Endothelial cell of umbilical vein (primary cell): ENCODE results near the gene CDX1. TPM values are rescaled to one million over a fixed set of nuclear protein-coding genes. Genes with fewer than 3 reads are reported as not detected.

Source experiments
- BruUV-seq: library from RNA; stranded (reverse); fragments of 400-500 nt; replicated peaks from 2 replicates; lab custom pipeline; 2021; lab: Mats Ljungman, UMichigan
- CTCF ChIA-PET: fragments of 300-600, 350-600 bp; sonication (Branson Sonifier 250); formaldehyde crosslinking; loops from one replicate; lab custom pipeline; 2021; ENCODE audit warnings: antibody characterized with exemption, inconsistent platforms; lab: Charles Lee
- POLR2A ChIA-PET: fragments of 300-600, 350-600 bp; sonication (Branson Sonifier 250); formaldehyde crosslinking; loops from one replicate; lab custom pipeline; 2021; ENCODE audit warnings: antibody characterized with exemption, inconsistent platforms; lab: Charles Lee
- DNase-seq: peaks from one replicate; pipeline ENCODE4 v3.0.0-alpha.2; 2011; ENCODE audit warnings: low read depth, low spot score
- FAIRE-seq: peaks from 2 replicates; lab custom pipeline; 2011; peaks lifted over from hg19 to GRCh38; lab: Jason Lieb, UNC
- H2AFZ ChIP-seq: 2 replicates; pipeline ENCODE4 v1.6.0; 2012; ENCODE audit warnings: low read depth, low read length, control low read depth, inconsistent platforms
- H3K27ac ChIP-seq: 2 replicates; pipeline ENCODE4 v1.5.1; 2011; ENCODE audit warnings: low read depth, mild to moderate bottlenecking, control low read depth, low read length, moderate library complexity; ENCODE audit not compliant: insufficient read depth
- H3K27me3 ChIP-seq, 2 experiments: 2 replicates each; pipeline versions ENCODE4 v1.6.0 to v1.6.1; 2011; ENCODE audit warnings: low read length in 2 of 2, mixed read lengths in 1 of 2; ENCODE audit not compliant: control insufficient read depth in 2 of 2, insufficient read depth in 2 of 2
- H3K36me3 ChIP-seq, 2 experiments: 2 replicates in 1 of 2; 3 replicates in 1 of 2; pipeline ENCODE4 v1.5.1; 2011; ENCODE audit warnings: low read length in 2 of 2, mild to moderate bottlenecking in 1 of 2, moderate library complexity in 1 of 2; ENCODE audit not compliant: control insufficient read depth in 2 of 2, insufficient read depth in 2 of 2; ENCODE audit errors: extremely low read depth in 1 of 2
- H3K4me1 ChIP-seq: 3 replicates; pipeline ENCODE4 v1.5.1; 2011; ENCODE audit warnings: mild to moderate bottlenecking, low read length; ENCODE audit not compliant: control insufficient read depth, insufficient read depth; ENCODE audit errors: extremely low read depth
- H3K4me2 ChIP-seq: 2 replicates; pipeline ENCODE4 v1.6.1; 2011; ENCODE audit warnings: low read length, control low read depth, mixed read lengths; ENCODE audit not compliant: insufficient read depth
- H3K4me3 ChIP-seq, 3 experiments: fragments of 200-600 bp in 1 of 3; sonication (generic), shearing (Covaris generic) in 1 of 3; replicated peaks in 1 of 3; 2 replicates each; pipeline ENCODE4 v1.5.1; 2011 to 2016; ENCODE audit warnings: control low read depth in 3 of 3, low read length in 3 of 3, mild to moderate bottlenecking in 2 of 3, inconsistent platforms in 1 of 3, low read depth in 1 of 3, moderate library complexity in 1 of 3; ENCODE audit not compliant: insufficient read depth in 1 of 3
- H3K79me2 ChIP-seq: 2 replicates; pipeline ENCODE4 v1.6.0; 2012; ENCODE audit warnings: low read length, inconsistent platforms; ENCODE audit not compliant: control insufficient read depth, insufficient read depth
- H3K9ac ChIP-seq: replicated peaks from 2 replicates; pipeline ENCODE3; 2011; ENCODE audit warnings: low read length, control low read depth; ENCODE audit not compliant: insufficient read depth; ENCODE audit errors: extremely low read depth
- H3K9me1 ChIP-seq: replicated peaks from 3 replicates; pipeline ENCODE4 v1.6.0; 2011; ENCODE audit warnings: mild to moderate bottlenecking, low read length; ENCODE audit not compliant: control insufficient read depth, insufficient read depth; ENCODE audit errors: extremely low read depth
- H3K9me3 ChIP-seq: replicated peaks from 2 replicates; pipeline ENCODE4 v1.5.1; 2012; ENCODE audit warnings: low read length, inconsistent platforms; ENCODE audit not compliant: control insufficient read depth, insufficient read depth
- H4K20me1 ChIP-seq: replicated peaks from 2 replicates; pipeline ENCODE3; 2011; ENCODE audit warnings: mild to moderate bottlenecking, low read length; ENCODE audit not compliant: control insufficient read depth, insufficient read depth; ENCODE audit errors: extremely low read depth
- CTCF ChIP-seq, 2 donors: IDR thresholded peaks; 1 replicate in 1 of 2; 2 replicates in 1 of 2; pipeline ENCODE4 v1.5.1; 2011; ENCODE audit warnings: low read length in 2 of 2, mild to moderate bottlenecking in 2 of 2, moderate library complexity in 2 of 2, control low read depth in 1 of 2, inconsistent platforms in 1 of 2, low read depth in 1 of 2; ENCODE audit not compliant: insufficient read depth in 1 of 2; ENCODE audit errors: extremely low read depth in 1 of 2
- EZH2 ChIP-seq: IDR thresholded peaks from 2 replicates; pipeline ENCODE4 v1.6.1; 2012; ENCODE audit warnings: borderline replicate concordance, low read depth, mild to moderate bottlenecking, moderate library complexity, low read length, inconsistent platforms; ENCODE audit not compliant: severe bottlenecking
- FOS ChIP-seq: IDR thresholded peaks from 2 replicates; pipeline ENCODE4 v1.6.1; 2011; ENCODE audit warnings: mild to moderate bottlenecking, low read length, moderate library complexity, borderline replicate concordance; ENCODE audit not compliant: insufficient read depth
- GATA2 ChIP-seq: IDR thresholded peaks from 2 replicates; pipeline ENCODE4 v1.7.0; 2011; ENCODE audit warnings: low read depth, mild to moderate bottlenecking, moderate library complexity, mixed read lengths, low read length; ENCODE audit not compliant: insufficient read length, insufficient read depth
- JUN ChIP-seq: IDR thresholded peaks from 2 replicates; pipeline ENCODE4 v1.6.1; 2011; ENCODE audit warnings: borderline replicate concordance, low read depth; ENCODE audit not compliant: insufficient read length, insufficient read depth
- MAX ChIP-seq: IDR thresholded peaks from 2 replicates; pipeline ENCODE4 v1.6.1; 2011; ENCODE audit not compliant: insufficient read depth, insufficient read length
- MYC ChIP-seq: IDR thresholded peaks from one replicate; pipeline ENCODE4 v1.6.1; 2011; ENCODE audit warnings: mild to moderate bottlenecking, low read depth, low read length
- POLR2A ChIP-seq: IDR thresholded peaks from 2 replicates; pipeline ENCODE4 v1.6.1; 2012; ENCODE audit warnings: low read depth, mild to moderate bottlenecking, control low read depth, low read length
- POLR2AphosphoS5 ChIP-seq: IDR thresholded peaks from 2 replicates; pipeline ENCODE4 v1.6.1; 2012; ENCODE audit warnings: low read depth, mild to moderate bottlenecking, control low read depth, low read length, moderate library complexity; ENCODE audit not compliant: insufficient read depth
- dilution Hi-C: fragments of 300-500 bp; cut with MboI; formaldehyde crosslinking; loops from one replicate; pipeline ENCODE4 v1.15.0; 2019; ENCODE audit warnings: low sequenced_read_pairs; ENCODE audit not compliant: extremely low pct_ligation_motif_present
- intact Hi-C: fragments of 100-400 bp; cut with micrococcal nuclease; formaldehyde crosslinking; loops from one replicate; pipeline ENCODE4 v1.10.0; 2022
- polyA plus RNA-seq, 4 experiments: library from polyadenylated mRNA; depleted of rRNA in 3 of 4; stranded (reverse) in 3 of 4; unstranded in 1 of 4; fragments of >200 nt; gene quantifications; 2 replicates each; pipeline versions ENCODE4 v1.2.1 to v1.2.3, GENCODE V29; 2011 to 2012; ENCODE audit warnings: missing spikeins in 1 of 4
- total RNA-seq: library from RNA; stranded (reverse); gene quantifications from 2 replicates; pipeline ENCODE4 v1.2.3, GENCODE V29; 2021

Gene CDX1
- total and polyA plus RNA-seq, 2 donors (not counting 3 experiments of a cell fraction or from before 2014, with no cell fraction given): not detected

GRCh38 chr5:150124111-150124557 lies 42.4 kb upstream of the CDX1 start:
- Histone ChIP-seq H3K27ac (no peak overlapping the region), H2AFZ (no peak overlapping the region), H3K9ac (no peak overlapping the region), H3K4me3 (no peak overlapping the region), H3K4me2 (no peak overlapping the region), H3K27me3 (no peaks in the 10 kb centered on the region), H3K9me3 (no peaks in the 10 kb centered on the region), H4K20me1 (no peaks in the 10 kb centered on the region), H3K9me1 (no peaks in the 10 kb centered on the region), H3K36me3 (no peaks in the 10 kb centered on the region), H3K4me1 (peaks cover 9% of the 10 kb centered on the region), H3K79me2 (no peaks in the 10 kb centered on the region)
- intact Hi-C loops: no loop called here
- DNase-seq: no peak
- POLR2A ChIA-PET: no interaction called here
- BruUV-seq: no TSS peak
- TF ChIP-seq MYC (no peak), GATA2 (no peak), MAX (no peak), CTCF (IDR thresholded peaks at IDR 0.05; ENCODE audit: extremely low read depth in 1 of 2, insufficient read depth in 1 of 2, low read depth in 1 of 2, low read length in 2 of 2) (no peak), JUN (no peak), EZH2 (no peak), FOS (no peak), POLR2AphosphoS5 (no peak), POLR2A (no peak)
- FAIRE-seq: no peak
- CTCF ChIA-PET: interaction anchor here (0.9 to 1.7 kb wide), 3 partner anchors 9 to 52 kb away, joined by 3 to 4 read pairs (median 3); no protein-coding TSS in a partner anchor
- dilution Hi-C loops: no loop called here
